ENCODE measurements around the gene PXDC1. TPM values are rescaled to one million over a fixed set of nuclear protein-coding genes. Genes with fewer than 3 reads are reported as not detected.

The PXDC1 gene, protein sequence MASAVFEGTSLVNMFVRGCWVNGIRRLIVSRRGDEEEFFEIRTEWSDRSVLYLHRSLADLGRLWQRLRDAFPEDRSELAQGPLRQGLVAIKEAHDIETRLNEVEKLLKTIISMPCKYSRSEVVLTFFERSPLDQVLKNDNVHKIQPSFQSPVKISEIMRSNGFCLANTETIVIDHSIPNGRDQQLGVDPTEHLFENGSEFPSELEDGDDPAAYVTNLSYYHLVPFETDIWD
- 1 to 10 TPM in 2 of 6 donors, under 1 TPM in 3, not detected in 1; 0.44 to 3.1 (median 0.97) TPM for polyA plus RNA-seq (ENCODE audit: low read depth in 6 of 6)

DNA sequence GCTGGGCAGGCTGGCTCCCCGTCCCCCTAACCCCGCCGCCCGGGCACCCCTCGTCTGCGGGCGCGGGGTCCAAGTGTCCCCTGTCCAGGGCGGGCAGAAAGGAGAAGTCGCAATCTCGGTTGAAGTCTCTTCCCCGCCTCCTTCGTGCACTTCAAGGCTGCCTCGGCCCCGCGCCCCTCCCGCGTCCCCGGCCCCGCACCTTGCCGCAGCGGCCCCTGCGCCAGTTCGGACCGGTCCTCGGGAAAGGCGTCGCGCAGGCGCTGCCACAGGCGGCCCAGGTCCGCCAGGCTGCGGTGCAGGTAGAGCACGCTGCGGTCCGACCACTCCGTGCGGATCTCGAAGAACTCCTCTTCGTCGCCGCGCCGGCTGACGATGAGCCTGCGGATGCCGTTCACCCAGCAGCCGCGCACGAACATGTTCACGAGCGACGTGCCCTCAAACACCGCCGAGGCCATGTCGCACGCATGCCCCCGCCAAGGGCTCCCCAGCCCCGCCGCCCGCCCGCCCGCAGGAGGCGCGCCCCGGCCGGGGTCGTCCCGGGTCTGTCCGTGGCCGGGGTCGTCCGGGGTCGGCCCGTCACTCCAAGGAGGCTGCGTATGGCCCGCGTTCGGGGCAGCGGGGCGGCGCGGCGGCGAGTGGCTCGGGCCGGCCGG, at the start of gene PXDC1:
TSS of gene PXDC1 (minus strand) at position 637 of the 653 bp plus-strand sequence. CDS start at position 455, 182 bp downstream.
- H3K36me3 Mint-ChIP-seq: no peaks in the 10 kb centered on the region
- peaks cover 41 to 47% (median 43%) of the 10 kb centered on the region in 3 donors for H3K4me1 Mint-ChIP-seq
- peak; percentile 12 to 16 for ATAC-seq (ENCODE audit: low read depth in 2 of 2)
- H3K9me3 Mint-ChIP-seq: no peaks in the 10 kb centered on the region
- H3K27ac Mint-ChIP-seq: peak within 1 kb of the TSS in 3 of 6 donors; percentile 26 to 92 (median 49)
- peaks cover 0 to 17% (median 10%) of the 10 kb centered on the region in 3 donors for H3K27me3 Mint-ChIP-seq
- peak; percentile 36 for DNase-seq
- H3K4me3 Mint-ChIP-seq: peak within 1 kb of the TSS; percentile 63 to 88 (median 76)

GRCh38 chr6:3800850-3801591, 49.5 kb upstream of the PXDC1 start:
- DNase-seq: no peak
- no peak for ATAC-seq (ENCODE audit: low read depth in 2 of 2)
- Mint-ChIP-seq H3K36me3 (no peaks in the 10 kb centered on the region), H3K4me1 (peaks cover 20 to 33% (median 22%) of the 10 kb centered on the region in 3 donors), H3K9me3 (peaks cover 0 to 2% (median 0%) of the 10 kb centered on the region in 7 donors), H3K27ac (no peak overlapping the region), H3K4me3 (peak overlapping the region in 1 of 8 donors; percentile 5), H3K27me3 (peaks cover 0 to 7% (median 0%) of the 10 kb centered on the region in 3 donors)

DNA sequence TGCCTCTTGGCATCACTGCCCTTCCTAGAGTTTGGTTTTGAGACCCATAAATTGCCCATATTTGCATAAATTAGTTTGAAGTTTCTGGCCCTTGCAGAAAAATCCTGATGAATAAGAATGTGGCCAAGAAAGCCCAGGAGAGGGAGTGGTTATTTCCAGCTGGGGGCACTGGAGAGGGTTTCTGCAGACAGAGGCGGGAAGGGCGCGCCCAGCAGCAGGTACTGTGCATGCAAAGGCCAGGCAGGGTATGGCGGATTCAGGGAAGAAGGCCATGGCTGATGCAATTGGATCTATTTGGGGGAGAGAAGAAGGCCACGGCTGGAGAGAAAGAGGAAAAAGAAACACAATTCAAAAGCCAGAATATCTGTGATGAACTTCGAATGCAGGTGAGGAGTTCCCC, 48.2 kb upstream of the PXDC1 start:
- Mint-ChIP-seq H3K36me3 (no peaks in the 10 kb centered on the region), H3K27ac (no peak overlapping the region), H3K9me3 (peaks cover 0 to 2% (median 0%) of the 10 kb centered on the region in 7 donors), H3K4me1 (peaks cover 20 to 33% (median 22%) of the 10 kb centered on the region in 3 donors), H3K4me3 (no peak overlapping the region), H3K27me3 (peaks cover 0 to 3% (median 0%) of the 10 kb centered on the region in 3 donors)
- ATAC-seq (ENCODE audit: low read depth in 2 of 2): no peak
- no peak for DNase-seq

GRCh38 chr6:3798055-3798919, 46.8 kb upstream of the PXDC1 start:
- no peaks in the 10 kb centered on the region for H3K27me3 Mint-ChIP-seq
- DNase-seq: no peak
- H3K36me3 Mint-ChIP-seq: no peaks in the 10 kb centered on the region
- peak; percentile 30 to 56 for ATAC-seq (ENCODE audit: low read depth in 2 of 2)
- peak overlapping the region in 3 of 6 donors; percentile 53 to 76 (median 63) for H3K27ac Mint-ChIP-seq
- peaks cover 26 to 31% (median 29%) of the 10 kb centered on the region in 3 donors for H3K4me1 Mint-ChIP-seq
- peak overlapping the region in 2 of 8 donors; percentile 5 to 58 for H3K4me3 Mint-ChIP-seq
- H3K9me3 Mint-ChIP-seq: no peaks in the 10 kb centered on the region

DNA sequence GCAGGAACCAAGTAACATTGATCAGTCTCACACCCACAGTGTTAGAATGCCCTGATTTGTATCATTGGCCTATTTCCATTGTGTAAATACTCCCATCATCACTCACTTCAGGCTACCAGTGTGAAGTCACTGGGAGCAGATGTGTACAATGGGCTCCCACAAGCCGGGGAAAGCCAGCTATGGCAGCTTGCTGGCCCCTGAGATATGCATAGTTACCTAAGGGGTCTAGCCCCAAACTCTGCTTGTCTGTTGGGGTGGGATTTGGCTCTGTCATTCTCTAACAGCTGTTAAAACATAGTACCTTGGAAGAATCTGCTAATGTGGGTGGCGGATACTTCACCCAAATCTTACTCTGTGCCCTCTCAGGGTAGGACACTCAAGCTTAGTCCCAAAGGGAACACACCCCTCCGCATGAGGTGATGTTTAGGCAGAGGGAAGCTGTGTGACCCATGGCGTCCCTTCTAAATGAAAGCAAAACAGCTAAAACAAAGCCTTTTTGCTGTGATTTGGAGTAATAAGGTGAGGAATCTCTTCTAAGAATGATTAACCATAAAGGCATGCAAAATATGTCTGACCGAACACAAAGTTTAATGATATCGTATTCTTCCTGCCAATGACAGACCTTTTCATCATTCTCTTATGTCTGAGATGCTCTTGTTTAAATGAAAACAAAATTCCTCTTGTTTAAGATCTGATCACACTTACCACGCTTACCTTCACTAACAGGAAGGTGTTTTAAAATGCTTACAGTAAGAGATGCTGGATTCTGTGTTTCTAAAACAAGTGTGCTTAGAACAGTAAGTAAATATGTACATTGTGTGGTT, 45.9 kb upstream of the PXDC1 start:
- no peak for DNase-seq
- Mint-ChIP-seq H3K4me1 (peaks cover 26 to 36% (median 29%) of the 10 kb centered on the region in 3 donors), H3K9me3 (no peaks in the 10 kb centered on the region), H3K4me3 (no peak overlapping the region), H3K27ac (no peak overlapping the region), H3K36me3 (no peaks in the 10 kb centered on the region), H3K27me3 (no peaks in the 10 kb centered on the region)
- ATAC-seq (ENCODE audit: low read depth in 2 of 2): no peak

DNA sequence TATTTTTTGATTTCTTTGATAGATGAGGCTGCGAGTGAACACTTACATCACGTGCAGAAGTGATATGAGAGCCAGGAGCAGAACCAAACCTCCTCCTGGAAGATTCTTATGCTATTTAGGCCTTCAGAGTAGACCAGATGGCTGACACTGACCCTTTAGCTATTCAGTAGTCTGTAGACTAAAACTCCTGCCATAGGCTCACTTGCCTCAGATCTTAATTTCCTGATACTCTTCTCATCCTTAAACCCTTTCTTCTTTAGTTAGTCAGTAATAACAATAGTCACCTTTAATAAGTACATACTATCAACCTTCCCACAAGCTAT, 45.2 kb upstream of the PXDC1 start:
- H3K27ac Mint-ChIP-seq: no peak overlapping the region
- H3K4me1 Mint-ChIP-seq: peaks cover 26 to 43% (median 32%) of the 10 kb centered on the region in 3 donors
- no peak overlapping the region for H3K4me3 Mint-ChIP-seq
- no peak for DNase-seq
- ATAC-seq (ENCODE audit: low read depth in 2 of 2): no peak
- H3K9me3 Mint-ChIP-seq: no peaks in the 10 kb centered on the region
- H3K36me3 Mint-ChIP-seq: no peaks in the 10 kb centered on the region
- no peaks in the 10 kb centered on the region for H3K27me3 Mint-ChIP-seq

DNA sequence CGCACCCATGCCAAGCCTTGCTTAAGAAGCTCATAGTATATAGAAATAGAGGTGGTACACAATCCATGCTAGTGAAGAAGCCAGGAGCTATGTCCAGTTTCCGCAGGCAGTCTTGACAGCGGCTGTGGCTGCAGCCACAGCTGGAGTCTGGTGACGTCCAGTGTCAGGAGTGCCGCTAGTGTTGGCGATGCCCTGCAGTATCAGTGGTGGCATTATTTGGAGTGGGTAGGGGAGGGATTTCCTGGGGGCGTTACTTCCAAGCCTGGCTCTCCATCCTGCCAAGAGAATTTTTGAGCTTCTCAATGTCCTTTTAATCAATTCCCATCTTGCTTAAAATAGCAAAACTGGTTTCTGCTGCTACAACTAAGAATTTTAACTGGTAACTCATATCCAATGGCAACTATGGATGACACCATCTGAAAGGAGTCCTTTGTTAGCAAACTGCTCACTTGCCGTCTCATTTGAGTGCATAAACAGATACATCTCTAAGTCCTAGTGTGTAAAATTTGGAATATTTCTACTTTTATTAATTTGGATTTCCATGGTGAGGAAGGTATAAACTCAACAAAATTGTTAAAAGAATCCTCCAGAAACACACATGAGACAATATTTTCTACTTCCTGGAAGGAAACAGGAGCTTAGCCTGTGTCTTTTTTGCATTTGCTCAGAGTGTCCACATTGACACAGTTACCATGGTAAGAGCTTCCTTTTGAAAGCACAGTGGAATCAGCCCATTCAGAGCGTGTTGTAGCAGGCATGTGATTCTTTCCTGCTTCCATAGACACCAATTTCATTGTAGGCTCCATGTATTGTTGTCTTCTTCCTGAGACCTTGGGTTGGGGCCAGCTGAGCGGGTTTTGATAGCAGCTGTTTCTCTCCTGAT, 44.6 kb upstream of the PXDC1 start:
- no peak for ATAC-seq (ENCODE audit: low read depth in 2 of 2)
- no peaks in the 10 kb centered on the region for H3K36me3 Mint-ChIP-seq
- H3K4me1 Mint-ChIP-seq: peaks cover 26 to 49% (median 34%) of the 10 kb centered on the region in 3 donors
- DNase-seq: no peak
- H3K27ac Mint-ChIP-seq: no peak overlapping the region
- no peaks in the 10 kb centered on the region for H3K27me3 Mint-ChIP-seq
- no peak overlapping the region for H3K4me3 Mint-ChIP-seq
- no peaks in the 10 kb centered on the region for H3K9me3 Mint-ChIP-seq

DNA sequence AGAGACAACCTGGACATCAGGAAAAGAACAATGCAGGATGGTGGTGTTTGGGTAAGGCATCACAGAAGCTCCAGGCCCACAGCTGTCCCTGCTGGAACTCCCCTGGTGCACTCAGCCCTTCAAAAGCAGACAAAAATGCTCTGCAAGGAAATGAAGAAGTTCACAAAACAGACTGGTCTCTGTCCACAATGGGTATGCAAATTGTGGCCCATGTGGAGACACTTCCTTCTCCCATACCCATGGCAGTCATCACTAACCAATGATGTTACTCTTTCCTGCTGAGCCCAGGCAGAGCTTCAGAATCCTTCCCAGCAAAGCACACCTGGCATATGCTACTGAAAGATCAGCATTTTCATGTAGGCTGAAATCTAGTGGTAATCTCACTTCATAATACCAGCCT, 42.6 kb upstream of the PXDC1 start:
- Mint-ChIP-seq H3K4me1 (peaks cover 20 to 47% (median 26%) of the 10 kb centered on the region in 3 donors), H3K36me3 (no peaks in the 10 kb centered on the region), H3K4me3 (peak overlapping the region in 1 of 8 donors; percentile 72), H3K9me3 (no peaks in the 10 kb centered on the region), H3K27ac (peak overlapping the region in 1 of 6 donors; percentile 24), H3K27me3 (no peaks in the 10 kb centered on the region)
- DNase-seq (no peak), ATAC-seq (ENCODE audit: low read depth in 2 of 2) (peak; percentile 64 to 75)

DNA sequence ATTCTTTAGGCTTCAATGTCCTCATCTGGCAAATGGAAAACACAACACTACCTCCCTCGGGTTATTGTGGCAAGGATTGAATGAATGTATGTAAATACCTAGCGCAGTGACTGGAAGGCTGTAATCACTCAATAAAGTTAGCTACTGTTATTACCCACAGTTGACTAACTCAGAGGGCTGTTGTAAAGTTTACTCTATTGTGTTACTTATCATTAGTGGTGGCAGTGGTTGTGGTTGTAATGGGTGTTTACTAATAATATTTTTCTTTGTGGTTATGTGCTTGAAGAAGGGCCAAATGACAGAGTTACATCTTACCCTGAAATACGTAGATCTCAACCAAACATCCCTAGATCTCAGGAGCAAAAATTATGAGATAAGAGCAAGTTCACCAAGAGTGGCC, 42.0 kb upstream of the PXDC1 start:
- no peaks in the 10 kb centered on the region for H3K9me3 Mint-ChIP-seq
- no peak for ATAC-seq (ENCODE audit: low read depth in 2 of 2)
- H3K4me3 Mint-ChIP-seq: peak overlapping the region in 1 of 8 donors; percentile 72
- peaks cover 15 to 42% (median 23%) of the 10 kb centered on the region in 3 donors for H3K4me1 Mint-ChIP-seq
- H3K36me3 Mint-ChIP-seq: no peaks in the 10 kb centered on the region
- no peak for DNase-seq
- H3K27me3 Mint-ChIP-seq: no peaks in the 10 kb centered on the region
- H3K27ac Mint-ChIP-seq: peak overlapping the region in 1 of 6 donors; percentile 56

- ATAC-seq (ENCODE audit: low read depth in 2 of 2) (no peak), DNase-seq (no peak)
- Mint-ChIP-seq H3K4me3 (peak overlapping the region in 1 of 8 donors; percentile 70), H3K36me3 (no peaks in the 10 kb centered on the region), H3K27ac (peak overlapping the region in 1 of 6 donors; percentile 49), H3K9me3 (no peaks in the 10 kb centered on the region), H3K4me1 (peaks cover 10 to 34% (median 18%) of the 10 kb centered on the region in 3 donors), H3K27me3 (no peaks in the 10 kb centered on the region)
Measured at GRCh38 chr6:3791526-3792203, 40.2 kb upstream of the PXDC1 start.

GRCh38 chr6:3789896-3790558, 38.5 kb upstream of the PXDC1 start:
- H3K36me3 Mint-ChIP-seq: no peaks in the 10 kb centered on the region

More at GRCh38 chr6:3789896-3790558, 38.5 kb upstream of the PXDC1 start:
- no peak for DNase-seq
- Mint-ChIP-seq H3K27ac (no peak overlapping the region), H3K4me1 (peaks cover 10 to 34% (median 18%) of the 10 kb centered on the region in 3 donors), H3K4me3 (no peak overlapping the region), H3K9me3 (no peaks in the 10 kb centered on the region), H3K27me3 (no peaks in the 10 kb centered on the region)
- ATAC-seq (ENCODE audit: low read depth in 2 of 2): no peak
